Measurements from ENCODE around the gene OBP2B. TPM values are rescaled to one million over a fixed set of nuclear protein-coding genes. Genes with fewer than 3 reads are reported as not detected.

OBP2B gene
- total and polyA plus RNA-seq, 2 donors (not counting 1 experiment from before 2014, with no cell fraction given) = not detected

DNA sequence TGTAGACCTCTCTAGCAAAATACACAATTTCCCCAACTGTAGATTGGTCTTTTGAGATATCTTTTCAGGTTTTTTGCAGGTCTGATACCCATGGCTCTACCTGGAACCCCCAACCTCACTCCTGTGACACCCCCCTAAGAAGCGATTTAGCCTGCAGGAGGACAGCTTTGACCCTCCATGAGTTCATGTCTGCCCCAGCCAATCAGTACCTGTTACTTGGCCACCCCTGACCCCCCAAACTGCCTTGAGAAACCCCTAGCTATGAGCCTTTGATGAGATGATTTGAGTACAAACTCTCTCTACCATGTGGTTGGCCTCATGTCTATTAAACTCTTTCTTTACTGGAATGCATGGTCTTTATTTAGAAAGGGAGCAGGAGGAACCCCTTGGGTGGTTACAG is 40.3 kb upstream of the OBP2B start:
- H3K79me2 ChIP-seq (ENCODE audit: control insufficient read depth, insufficient read depth, low read length) = no peaks in the 10 kb centered on the region
- H3K4me3 ChIP-seq (replicated peaks in 1 of 4; ENCODE audit: control extremely low read depth in 1 of 4, insufficient read depth in 1 of 4, low read depth in 3 of 4, low read length in 4 of 4) = no peak overlapping the region
- no peak overlapping the region for H3K27ac ChIP-seq (ENCODE audit: insufficient read depth, low read length)
- no peak overlapping the region for H2AFZ ChIP-seq (ENCODE audit: low read length)
- H3K36me3 ChIP-seq (ENCODE audit: control insufficient read depth, insufficient read depth, low read length) = no peaks in the 10 kb centered on the region
- H3K4me1 ChIP-seq (ENCODE audit: control insufficient read depth, extremely low read depth, insufficient read depth, low read length) = no peaks in the 10 kb centered on the region
- no peaks in the 10 kb centered on the region for H3K9me3 ChIP-seq (ENCODE audit: control insufficient read depth, insufficient read depth, low read depth, low read length)
- H3K9ac ChIP-seq (ENCODE audit: insufficient read depth, low read length) = no peak overlapping the region
- DNase-seq (ENCODE audit: low read depth in 2 of 2) = no peak
- TF ChIP-seq, protein P1, sequence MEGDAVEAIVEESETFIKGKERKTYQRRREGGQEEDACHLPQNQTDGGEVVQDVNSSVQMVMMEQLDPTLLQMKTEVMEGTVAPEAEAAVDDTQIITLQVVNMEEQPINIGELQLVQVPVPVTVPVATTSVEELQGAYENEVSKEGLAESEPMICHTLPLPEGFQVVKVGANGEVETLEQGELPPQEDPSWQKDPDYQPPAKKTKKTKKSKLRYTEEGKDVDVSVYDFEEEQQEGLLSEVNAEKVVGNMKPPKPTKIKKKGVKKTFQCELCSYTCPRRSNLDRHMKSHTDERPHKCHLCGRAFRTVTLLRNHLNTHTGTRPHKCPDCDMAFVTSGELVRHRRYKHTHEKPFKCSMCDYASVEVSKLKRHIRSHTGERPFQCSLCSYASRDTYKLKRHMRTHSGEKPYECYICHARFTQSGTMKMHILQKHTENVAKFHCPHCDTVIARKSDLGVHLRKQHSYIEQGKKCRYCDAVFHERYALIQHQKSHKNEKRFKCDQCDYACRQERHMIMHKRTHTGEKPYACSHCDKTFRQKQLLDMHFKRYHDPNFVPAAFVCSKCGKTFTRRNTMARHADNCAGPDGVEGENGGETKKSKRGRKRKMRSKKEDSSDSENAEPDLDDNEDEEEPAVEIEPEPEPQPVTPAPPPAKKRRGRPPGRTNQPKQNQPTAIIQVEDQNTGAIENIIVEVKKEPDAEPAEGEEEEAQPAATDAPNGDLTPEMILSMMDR (conservative IDR thresholded peaks at IDR 0.05 in 1 of 2, IDR thresholded peaks at IDR 0.05 in 1 of 2; ENCODE audit: low read depth in 1 of 2, low read length in 2 of 2) = no peak
- no peak for TF ChIP-seq EZH2 (IDR thresholded peaks at IDR 0.05; ENCODE audit: low read length, missing control alignments)
- no peak overlapping the region for H3K4me2 ChIP-seq (ENCODE audit: extremely low read depth, insufficient read depth, low read length)
- H3K27me3 ChIP-seq (ENCODE audit: control insufficient read depth, insufficient read depth, low read length) = no peaks in the 10 kb centered on the region
- no peaks in the 10 kb centered on the region for H4K20me1 ChIP-seq (ENCODE audit: control insufficient read depth, extremely low read depth, insufficient read depth, low read length)

DNA sequence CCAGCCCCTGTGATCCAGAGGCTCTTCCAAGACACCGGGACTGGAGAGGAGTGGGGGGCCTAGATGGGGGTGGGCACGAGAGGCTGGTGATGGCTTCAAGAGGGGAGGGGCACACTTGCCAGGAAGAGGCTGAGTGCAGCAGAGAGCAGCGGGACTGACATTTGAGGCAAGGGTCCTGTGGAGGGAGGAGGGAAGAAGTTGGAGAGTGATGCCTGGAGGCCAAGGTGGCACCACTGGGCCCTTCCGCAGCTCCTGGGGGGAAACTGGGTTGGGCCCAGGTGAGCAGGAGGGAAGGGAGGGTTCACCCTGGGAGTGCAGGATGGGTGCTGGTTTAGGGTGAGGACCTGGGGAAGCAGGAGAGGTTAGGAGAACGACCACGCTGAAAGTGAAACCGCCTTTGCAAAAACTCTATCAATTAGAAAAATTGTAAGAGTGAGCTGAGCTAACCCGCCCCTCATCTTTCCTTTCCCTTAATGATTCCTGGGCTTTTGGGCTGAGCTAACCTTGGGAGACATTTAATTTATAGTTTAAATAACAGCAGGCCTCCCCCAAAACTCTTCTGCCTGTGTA is 39.8 kb upstream of the OBP2B start:
- Histone ChIP-seq H3K36me3 (ENCODE audit: control insufficient read depth, insufficient read depth, low read length) (no peaks in the 10 kb centered on the region), H3K4me2 (ENCODE audit: extremely low read depth, insufficient read depth, low read length) (no peak overlapping the region), H2AFZ (ENCODE audit: low read length) (no peak overlapping the region), H3K79me2 (ENCODE audit: control insufficient read depth, insufficient read depth, low read length) (no peaks in the 10 kb centered on the region), H3K4me1 (ENCODE audit: control insufficient read depth, extremely low read depth, insufficient read depth, low read length) (no peaks in the 10 kb centered on the region), H4K20me1 (ENCODE audit: control insufficient read depth, extremely low read depth, insufficient read depth, low read length) (no peaks in the 10 kb centered on the region), H3K27ac (ENCODE audit: insufficient read depth, low read length) (no peak overlapping the region), H3K9me3 (ENCODE audit: control insufficient read depth, insufficient read depth, low read depth, low read length) (no peaks in the 10 kb centered on the region), H3K4me3 (replicated peaks in 1 of 4; ENCODE audit: control extremely low read depth in 1 of 4, insufficient read depth in 1 of 4, low read depth in 3 of 4, low read length in 4 of 4) (no peak overlapping the region), H3K9ac (ENCODE audit: insufficient read depth, low read length) (no peak overlapping the region), H3K27me3 (ENCODE audit: control insufficient read depth, insufficient read depth, low read length) (no peaks in the 10 kb centered on the region)
- DNase-seq (ENCODE audit: low read depth in 2 of 2) = no peak
- TF ChIP-seq, protein P1 (conservative IDR thresholded peaks at IDR 0.05 in 1 of 2, IDR thresholded peaks at IDR 0.05 in 1 of 2; ENCODE audit: low read depth in 1 of 2, low read length in 2 of 2) = no peak
- no peak for TF ChIP-seq EZH2 (IDR thresholded peaks at IDR 0.05; ENCODE audit: low read length, missing control alignments)

DNA sequence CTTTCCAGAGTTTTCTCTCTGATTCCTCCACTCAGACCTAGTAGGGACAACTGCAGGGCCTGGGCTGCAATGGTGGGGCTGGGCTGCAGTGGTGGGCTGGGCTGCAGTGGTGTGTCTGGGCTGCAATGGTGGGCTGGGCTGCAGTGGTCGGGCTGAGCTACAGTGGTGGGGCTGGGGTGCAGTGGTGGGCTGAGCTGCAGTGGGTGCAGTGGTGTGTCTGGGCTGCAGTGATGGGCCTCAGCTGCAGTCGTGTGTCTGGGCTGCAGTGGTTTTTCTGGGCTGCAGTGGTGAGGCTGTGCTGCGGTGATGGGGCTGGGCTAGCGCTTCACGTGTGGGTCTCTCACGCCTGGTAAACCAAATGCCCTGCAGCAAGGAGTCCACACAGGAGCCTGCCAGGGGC is 38.6 kb upstream of the OBP2B start:
- Histone ChIP-seq H3K4me3 (replicated peaks in 1 of 4; ENCODE audit: control extremely low read depth in 1 of 4, insufficient read depth in 1 of 4, low read depth in 3 of 4, low read length in 4 of 4) (no peak overlapping the region), H3K36me3 (ENCODE audit: control insufficient read depth, insufficient read depth, low read length) (no peaks in the 10 kb centered on the region), H3K27me3 (ENCODE audit: control insufficient read depth, insufficient read depth, low read length) (no peaks in the 10 kb centered on the region), H3K9ac (ENCODE audit: insufficient read depth, low read length) (no peak overlapping the region), H3K27ac (ENCODE audit: insufficient read depth, low read length) (no peak overlapping the region), H4K20me1 (ENCODE audit: control insufficient read depth, extremely low read depth, insufficient read depth, low read length) (no peaks in the 10 kb centered on the region), H2AFZ (ENCODE audit: low read length) (no peak overlapping the region), H3K79me2 (ENCODE audit: control insufficient read depth, insufficient read depth, low read length) (no peaks in the 10 kb centered on the region), H3K9me3 (ENCODE audit: control insufficient read depth, insufficient read depth, low read depth, low read length) (no peaks in the 10 kb centered on the region), H3K4me2 (ENCODE audit: extremely low read depth, insufficient read depth, low read length) (no peak overlapping the region), H3K4me1 (ENCODE audit: control insufficient read depth, extremely low read depth, insufficient read depth, low read length) (no peaks in the 10 kb centered on the region)
- no peak for TF ChIP-seq EZH2 (IDR thresholded peaks at IDR 0.05; ENCODE audit: low read length, missing control alignments)
- no peak for DNase-seq (ENCODE audit: low read depth in 2 of 2)
